Trophoblast cell (in vitro differentiated cells and primary cell): ENCODE measurements around the gene ARHGAP6.
A peak's percentile ranks its signal among the peaks of the same experiment; 100 is the strongest.

Source experiments
- DNase-seq, 2 donors: peaks; one replicate each; pipeline ENCODE4 v3.0.0-alpha.2; 2016
- H2AFZ ChIP-seq: 2 replicates; pipeline ENCODE4 v1.6.1; 2013; ENCODE audit warnings: low read length, moderate library complexity, mild to moderate bottlenecking; ENCODE audit not compliant: insufficient read depth, poor library complexity
- H2AK5ac ChIP-seq: 2 replicates; pipeline ENCODE4 v1.6.1; 2013; ENCODE audit warnings: mild to moderate bottlenecking, low read length
- H2BK120ac ChIP-seq: 2 replicates; pipeline ENCODE4 v1.6.1; 2013; ENCODE audit warnings: low read length, mild to moderate bottlenecking, moderate library complexity; ENCODE audit not compliant: insufficient read depth, poor library complexity
- H2BK12ac ChIP-seq: 2 replicates; pipeline ENCODE4 v1.6.1; 2013; ENCODE audit warnings: mild to moderate bottlenecking, low read length, moderate library complexity
- H2BK5ac ChIP-seq: 2 replicates; pipeline ENCODE4 v1.6.1; 2013; ENCODE audit warnings: low read length, low read depth, moderate library complexity, mild to moderate bottlenecking; ENCODE audit not compliant: poor library complexity
- H3K14ac ChIP-seq: 2 replicates; pipeline ENCODE4 v1.6.1; 2013; ENCODE audit warnings: mild to moderate bottlenecking, low read length
- H3K18ac ChIP-seq: 2 replicates; pipeline ENCODE4 v1.6.1; 2013; ENCODE audit warnings: mild to moderate bottlenecking, low read length
- H3K23ac ChIP-seq: 2 replicates; pipeline ENCODE4 v1.6.1; 2013; ENCODE audit warnings: low read length
- H3K27ac ChIP-seq: 2 replicates; pipeline ENCODE4 v1.5.1; 2013; ENCODE audit warnings: low read depth, mild to moderate bottlenecking, inconsistent platforms, low read length, moderate library complexity
- H3K27me3 ChIP-seq: 2 replicates; pipeline ENCODE4 v1.6.1; 2013; ENCODE audit warnings: inconsistent platforms, mild to moderate bottlenecking, low read length, moderate library complexity; ENCODE audit not compliant: insufficient read depth
- H3K36me3 ChIP-seq, 2 experiments: 1 replicate in 1 of 2; 2 replicates in 1 of 2; pipeline ENCODE4 v1.6.1; 2013; ENCODE audit warnings: low read length in 2 of 2, mild to moderate bottlenecking in 2 of 2, moderate library complexity in 1 of 2; ENCODE audit not compliant: insufficient read depth in 2 of 2, control insufficient read depth in 1 of 2
- H3K4ac ChIP-seq: 2 replicates; pipeline ENCODE4 v1.6.1; 2013; ENCODE audit warnings: low read depth, mild to moderate bottlenecking, low read length, moderate library complexity
- H3K4me1 ChIP-seq, 2 experiments: 1 replicate in 1 of 2; 2 replicates in 1 of 2; pipeline ENCODE4 v1.6.1; 2013; ENCODE audit warnings: low read length in 2 of 2, mild to moderate bottlenecking in 2 of 2, moderate library complexity in 1 of 2; ENCODE audit not compliant: insufficient read depth in 2 of 2, control insufficient read depth in 1 of 2
- H3K4me2 ChIP-seq: 2 replicates; pipeline ENCODE4 v1.6.1; 2013; ENCODE audit warnings: inconsistent platforms, mild to moderate bottlenecking, low read length, moderate library complexity
- H3K4me3 ChIP-seq: 2 replicates; pipeline ENCODE4 v1.5.1; 2013; ENCODE audit warnings: mild to moderate bottlenecking, low read depth, low read length, inconsistent platforms
- H3K79me1 ChIP-seq: one replicate; pipeline ENCODE4 v1.6.1; 2013; ENCODE audit warnings: low read length
- H3K79me2 ChIP-seq: 2 replicates; pipeline ENCODE4 v1.6.1; 2013; ENCODE audit warnings: low read length, mild to moderate bottlenecking; ENCODE audit not compliant: control insufficient read depth, insufficient read depth, poor library complexity
- H3K9ac ChIP-seq: 2 replicates; pipeline ENCODE4 v1.6.1; 2013; ENCODE audit warnings: mild to moderate bottlenecking, low read length
- H3K9me3 ChIP-seq: 2 replicates; pipeline ENCODE4 v1.6.1; 2013; ENCODE audit warnings: low read depth, mild to moderate bottlenecking, control low read depth, inconsistent platforms, low read length; ENCODE audit not compliant: insufficient read depth
- H4K12ac ChIP-seq: 2 replicates; pipeline ENCODE4 v1.6.1; 2013; ENCODE audit warnings: low read depth, mild to moderate bottlenecking, low read length, moderate library complexity
- H4K8ac ChIP-seq: 2 replicates; pipeline ENCODE4 v1.6.1; 2013; ENCODE audit warnings: low read depth, mild to moderate bottlenecking, low read length, moderate library complexity
- H4K91ac ChIP-seq: one replicate; pipeline ENCODE4 v1.6.1; 2013; ENCODE audit warnings: low read depth, mild to moderate bottlenecking, low read length, moderate library complexity
- WGBS: extraction: QIAGEN DNeasy Blood & Tissue Kit; methylation state at CpG from one replicate; pipeline ENCODE4 v1.1.7; 2013; ENCODE audit warnings: missing lambda C conversion rate; ENCODE audit not compliant: insufficient read length, insufficient coverage; ENCODE audit errors: extremely low coverage; 5-methylcytosine and 5-hydroxymethylcytosine counted together

ARHGAP6 gene

GRCh38 chrX:11575332-11575731 is 90.4 kb downstream of the ARHGAP6 start:
- no peaks in the 10 kb centered on the region for H3K9me3 ChIP-seq
- no peaks in the 10 kb centered on the region for H3K79me2 ChIP-seq
- H2AFZ ChIP-seq: no peak overlapping the region
- H3K27ac ChIP-seq: no peak overlapping the region
- H3K4ac ChIP-seq: no peak overlapping the region
- no peak overlapping the region for H4K91ac ChIP-seq
- H2BK120ac ChIP-seq: no peak overlapping the region
- H3K79me1 ChIP-seq: no peaks in the 10 kb centered on the region
- no peak overlapping the region for H3K9ac ChIP-seq
- H3K27me3 ChIP-seq: no peaks in the 10 kb centered on the region
- H3K18ac ChIP-seq: no peak overlapping the region
- H2BK12ac ChIP-seq: no peak overlapping the region
- no peaks in the 10 kb centered on the region for H3K4me1 ChIP-seq
- no peaks in the 10 kb centered on the region for H3K36me3 ChIP-seq
- no peak overlapping the region for H3K4me2 ChIP-seq
- peak in 1 of 2 donors; percentile 18 for DNase-seq
- no CpG with 5 or more reads among the region's 2 CpGs for WGBS
- no peak overlapping the region for H3K23ac ChIP-seq
- no peak overlapping the region for H4K8ac ChIP-seq
- H2BK5ac ChIP-seq: no peak overlapping the region
- no peak overlapping the region for H4K12ac ChIP-seq
- H3K14ac ChIP-seq: no peak overlapping the region
- H2AK5ac ChIP-seq: no peak overlapping the region
- no peak overlapping the region for H3K4me3 ChIP-seq

DNA sequence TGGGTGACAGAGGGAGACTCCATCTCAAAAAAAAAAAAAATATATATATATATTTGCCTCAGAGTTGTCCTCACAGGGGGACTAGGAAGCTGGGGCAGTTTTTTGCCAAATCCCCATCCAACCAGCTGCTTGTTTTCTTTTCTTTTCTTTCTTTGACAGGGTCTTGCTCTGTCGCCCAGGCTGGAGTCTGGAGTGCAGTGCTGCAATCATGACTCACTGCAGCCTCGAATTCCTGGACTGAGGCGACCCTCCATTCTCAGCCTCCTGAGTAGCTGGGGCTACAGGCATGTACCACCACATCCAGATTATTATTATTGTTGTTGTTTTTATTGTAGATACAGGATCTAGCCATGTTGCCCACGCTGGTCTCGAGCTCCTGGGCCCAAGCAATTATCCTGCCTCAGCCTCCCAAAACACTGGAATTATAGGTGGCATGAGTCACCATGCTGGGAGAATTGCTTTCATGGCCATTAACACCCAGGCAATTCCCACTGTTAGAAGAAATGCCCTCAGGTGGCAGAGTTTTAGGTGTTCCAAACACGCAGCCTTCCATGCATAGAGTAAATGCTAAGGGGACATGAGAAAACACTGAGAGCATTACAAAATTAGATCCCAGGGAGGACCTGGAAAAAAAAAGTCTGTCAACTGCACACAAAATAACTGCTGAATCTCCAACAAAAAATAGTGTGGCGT is 98.0 kb downstream of the ARHGAP6 start:
- no peak overlapping the region for H3K4ac ChIP-seq
- H4K8ac ChIP-seq: no peak overlapping the region
- no peak overlapping the region for H4K12ac ChIP-seq
- H3K4me2 ChIP-seq: no peak overlapping the region
- H3K18ac ChIP-seq: no peak overlapping the region
- no peak overlapping the region for H2BK12ac ChIP-seq
- H3K36me3 ChIP-seq: no peaks in the 10 kb centered on the region
- H3K4me1 ChIP-seq: peaks cover 0 to 3% of the 10 kb centered on the region in 2 experiments
- H3K27ac ChIP-seq: no peak overlapping the region
- H3K23ac ChIP-seq: no peak overlapping the region
- no peak overlapping the region for H2AFZ ChIP-seq
- no peaks in the 10 kb centered on the region for H3K79me1 ChIP-seq
- H2BK5ac ChIP-seq: no peak overlapping the region
- H2AK5ac ChIP-seq: no peak overlapping the region
- peak; percentile 50 to 84 for DNase-seq
- H3K27me3 ChIP-seq: no peaks in the 10 kb centered on the region
- no peak overlapping the region for H3K4me3 ChIP-seq
- H3K79me2 ChIP-seq: no peaks in the 10 kb centered on the region
- no peak overlapping the region for H3K9ac ChIP-seq
- H3K14ac ChIP-seq: no peak overlapping the region
- H3K9me3 ChIP-seq: no peaks in the 10 kb centered on the region
- H4K91ac ChIP-seq: no peak overlapping the region
- no CpG with 5 or more reads among the region's 7 CpGs for WGBS
- no peak overlapping the region for H2BK120ac ChIP-seq

- Histone ChIP-seq H2BK12ac (no peak overlapping the region), H3K27ac (no peak overlapping the region), H3K4ac (no peak overlapping the region), H3K4me2 (no peak overlapping the region), H2AFZ (no peak overlapping the region), H2AK5ac (no peak overlapping the region), H3K9ac (no peak overlapping the region), H3K23ac (no peak overlapping the region), H3K18ac (no peak overlapping the region), H3K79me1 (no peaks in the 10 kb centered on the region), H3K4me3 (no peak overlapping the region), H3K79me2 (no peaks in the 10 kb centered on the region), H4K91ac (no peak overlapping the region), H3K14ac (no peak overlapping the region), H2BK120ac (no peak overlapping the region), H3K27me3 (no peaks in the 10 kb centered on the region), H2BK5ac (no peak overlapping the region), H3K36me3 (no peaks in the 10 kb centered on the region), H4K12ac (no peak overlapping the region), H4K8ac (no peak overlapping the region), H3K4me1 (peaks cover 0 to 3% of the 10 kb centered on the region in 2 experiments), H3K9me3 (no peaks in the 10 kb centered on the region)
- DNase-seq: peak in 1 of 2 donors; percentile 50
- no CpG with 5 or more reads among the region's 2 CpGs for WGBS
These were observed 98.9 kb downstream of the ARHGAP6 start for GRCh38 chrX:11566789-11567188.

GRCh38 chrX:11566173-11566572 is 99.5 kb downstream of the ARHGAP6 start:
- no peak overlapping the region for H2BK120ac ChIP-seq
- no peak overlapping the region for H2BK5ac ChIP-seq
- H2AK5ac ChIP-seq: no peak overlapping the region

More at GRCh38 chrX:11566173-11566572, 99.5 kb downstream of the ARHGAP6 start:
- Histone ChIP-seq H3K79me2 (no peaks in the 10 kb centered on the region), H4K12ac (no peak overlapping the region), H3K4ac (no peak overlapping the region), H3K9me3 (no peaks in the 10 kb centered on the region), H2BK12ac (no peak overlapping the region), H3K27me3 (no peaks in the 10 kb centered on the region), H3K27ac (no peak overlapping the region), H3K14ac (no peak overlapping the region), H2AFZ (no peak overlapping the region), H3K36me3 (no peaks in the 10 kb centered on the region), H3K79me1 (no peaks in the 10 kb centered on the region), H3K4me1 (peaks cover 0 to 3% of the 10 kb centered on the region in 2 experiments), H3K4me2 (no peak overlapping the region), H3K4me3 (no peak overlapping the region), H3K18ac (no peak overlapping the region), H3K23ac (no peak overlapping the region), H4K8ac (no peak overlapping the region), H4K91ac (no peak overlapping the region), H3K9ac (no peak overlapping the region)
- no peak for DNase-seq
